Measurements from ENCODE around the gene NR2F6.
A peak's percentile ranks its signal among the peaks of the same experiment; 100 is the strongest.
"Not testable (repeated sequence)": the region's sequence is repeated elsewhere in the genome, so short reads cannot be mapped to it uniquely, and the experiment has no call there.

Gene NR2F6

GRCh38 chr19:17245535-17245984 lies at the start of gene NR2F6:
Gene NR2F6, minus strand, starts transcription at chr19:17245919. Its CDS starts 699 bp downstream, at chr19:17245220.
- DNase-seq: no peak

DNA sequence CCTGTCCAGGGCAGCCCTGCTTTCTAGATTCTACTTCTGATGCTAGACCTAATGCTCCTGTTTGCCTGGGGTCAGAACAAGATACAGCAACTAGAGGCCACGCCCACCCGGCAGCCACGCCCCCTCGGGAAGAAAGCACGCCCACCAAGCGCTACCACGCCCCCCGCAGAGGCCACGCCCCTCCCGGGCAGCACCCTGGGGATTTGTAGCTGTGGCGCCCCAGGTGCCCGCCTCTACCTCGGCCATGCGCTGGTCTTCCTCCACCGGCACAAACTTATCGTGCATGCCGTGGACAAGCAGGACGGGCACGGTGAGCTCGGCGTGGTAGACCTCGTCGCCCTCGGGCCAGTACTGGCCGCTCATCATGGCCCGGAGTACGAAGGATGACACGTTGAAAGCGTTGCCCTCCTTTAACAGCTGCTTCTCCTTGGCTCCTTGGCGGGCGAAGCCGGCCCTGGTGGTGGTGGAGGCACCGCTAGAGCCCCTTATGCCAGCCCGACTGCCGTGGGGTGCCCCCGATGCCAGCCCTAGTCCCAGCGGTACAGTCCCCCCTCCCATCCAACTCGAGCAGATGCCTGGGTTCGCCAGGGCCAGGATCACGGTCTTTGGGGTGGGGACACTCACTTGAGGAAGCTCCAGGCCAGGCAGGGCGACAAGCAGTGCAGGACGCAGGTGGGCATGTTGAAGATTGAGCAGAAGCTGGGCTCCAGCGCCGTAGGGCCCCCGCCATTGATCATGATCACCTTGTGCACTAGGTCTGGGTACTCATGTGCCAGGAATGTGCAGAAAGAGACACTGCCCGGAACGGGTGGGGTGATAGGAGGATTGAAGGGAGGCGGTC lies 48.6 kb upstream of the NR2F6 start:
- DNase-seq: no peak

DNA sequence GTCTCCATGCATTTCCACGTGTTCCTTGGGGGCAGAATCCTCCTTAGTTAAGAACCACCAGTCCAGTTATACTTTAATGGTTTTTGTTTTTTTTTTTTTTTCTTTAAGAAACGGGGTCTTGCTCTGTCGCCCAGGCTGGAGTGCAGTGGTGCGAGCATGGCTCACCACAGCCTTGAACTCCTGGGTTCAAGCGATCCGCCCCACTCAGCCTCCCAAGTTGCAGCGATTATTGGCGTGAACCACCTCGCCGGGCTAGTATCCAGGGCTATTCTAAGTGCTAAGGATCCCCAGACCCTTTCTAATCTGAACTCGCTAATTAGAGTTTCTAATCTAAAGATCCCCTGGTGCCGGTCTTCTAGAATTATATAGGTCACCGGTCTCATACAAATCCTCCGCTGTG lies 47.9 kb upstream of the NR2F6 start:
- DNase-seq: no peak

- DNase-seq: peak; percentile 87
Measured at GRCh38 chr19:17292301-17293074, 46.8 kb upstream of the NR2F6 start.

DNA sequence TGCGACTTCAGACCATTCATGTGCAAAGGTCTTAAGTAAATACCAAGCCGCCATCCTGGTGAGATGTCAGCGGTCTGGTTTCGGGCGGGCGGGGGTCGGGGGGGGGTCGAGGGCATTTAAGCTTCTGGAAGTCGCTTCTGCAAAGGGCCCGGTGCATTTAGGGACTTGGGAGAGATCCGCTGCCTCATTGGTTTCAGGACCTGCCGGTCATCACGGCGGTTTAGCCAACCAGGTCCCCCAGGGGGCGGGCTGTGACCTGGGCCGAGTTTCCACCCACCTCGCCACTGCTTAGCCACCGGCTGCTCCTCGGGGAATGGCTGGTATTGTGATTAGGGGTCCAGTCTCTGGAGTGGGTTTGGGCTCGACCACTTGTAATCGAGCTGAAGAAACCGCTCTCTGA lies 43.8 kb upstream of the NR2F6 start:
- DNase-seq: peak; percentile 68

GRCh38 chr19:17286752-17287151 lies 41.0 kb upstream of the NR2F6 start:
- DNase-seq: no peak

- DNase-seq: no peak
Measured at GRCh38 chr19:17286263-17286662, 40.5 kb upstream of the NR2F6 start.

DNA sequence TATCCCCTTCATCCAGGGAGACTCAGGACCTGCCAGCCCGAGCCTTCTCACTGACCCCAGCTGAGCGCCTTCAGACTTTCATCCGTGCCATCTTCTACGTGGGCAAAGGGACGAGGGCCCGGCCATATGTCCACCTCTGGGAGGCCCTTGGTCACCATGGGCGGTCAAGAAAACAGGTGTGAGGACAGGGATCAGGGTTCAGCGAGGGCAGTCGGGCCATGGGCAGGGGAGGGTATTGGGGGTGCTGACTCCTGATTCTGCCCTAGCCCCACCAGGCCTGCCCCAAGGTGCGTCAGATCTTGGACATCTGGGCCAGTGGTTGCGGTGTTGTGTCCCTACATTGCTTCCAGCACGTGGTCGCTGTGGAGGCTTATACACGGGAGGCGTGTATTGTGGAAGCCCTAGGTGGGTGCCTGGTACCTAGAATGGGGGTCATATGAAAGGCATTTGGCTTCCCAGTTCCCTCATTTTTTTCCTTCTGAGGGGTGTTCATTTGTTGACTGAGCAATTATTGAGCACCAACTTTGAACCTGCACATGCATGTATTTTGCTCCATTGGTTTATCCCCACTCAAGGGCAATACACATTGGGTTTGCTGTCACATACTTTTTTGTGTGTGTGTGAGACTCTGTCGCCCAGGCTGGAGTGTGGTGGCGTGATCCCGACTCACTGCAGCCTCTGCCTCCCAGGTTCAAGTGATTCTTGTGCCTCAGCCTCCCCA lies 39.9 kb upstream of the NR2F6 start:
- no peak for DNase-seq

- no peak for DNase-seq
Measured at GRCh38 chr19:17283504-17283996, 37.8 kb upstream of the NR2F6 start.

DNA sequence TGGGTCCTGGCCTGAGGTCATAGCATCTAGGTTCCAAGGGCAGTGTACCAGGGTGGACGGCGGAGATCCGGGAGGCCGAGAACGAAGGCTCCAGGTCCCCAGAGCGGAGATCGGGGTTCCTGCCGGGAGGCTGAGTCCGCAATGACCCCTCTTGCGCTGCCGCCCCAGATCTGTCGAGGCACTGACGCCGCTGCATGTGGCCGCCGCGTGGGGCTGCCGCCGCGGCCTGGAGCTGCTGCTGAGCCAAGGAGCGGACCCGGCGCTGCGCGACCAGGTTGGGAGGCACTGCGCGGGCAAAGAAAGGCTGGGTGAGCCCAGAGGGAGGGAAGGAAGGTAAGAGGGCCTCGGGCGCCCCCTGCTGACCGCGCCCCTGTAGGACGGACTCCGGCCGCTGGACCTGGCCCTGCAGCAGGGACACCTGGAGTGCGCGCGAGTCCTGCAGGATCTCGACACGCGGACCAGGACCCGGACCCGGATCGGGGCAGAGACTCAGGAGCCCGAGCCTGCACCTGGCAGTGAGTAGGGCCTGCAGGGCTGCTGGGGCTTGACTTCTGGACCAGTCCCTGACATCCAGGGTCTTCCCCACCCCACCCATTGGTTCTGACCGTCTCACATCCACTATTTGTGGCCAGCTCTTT lies 36.9 kb upstream of the NR2F6 start:
- peak; percentile 82 for DNase-seq

DNA sequence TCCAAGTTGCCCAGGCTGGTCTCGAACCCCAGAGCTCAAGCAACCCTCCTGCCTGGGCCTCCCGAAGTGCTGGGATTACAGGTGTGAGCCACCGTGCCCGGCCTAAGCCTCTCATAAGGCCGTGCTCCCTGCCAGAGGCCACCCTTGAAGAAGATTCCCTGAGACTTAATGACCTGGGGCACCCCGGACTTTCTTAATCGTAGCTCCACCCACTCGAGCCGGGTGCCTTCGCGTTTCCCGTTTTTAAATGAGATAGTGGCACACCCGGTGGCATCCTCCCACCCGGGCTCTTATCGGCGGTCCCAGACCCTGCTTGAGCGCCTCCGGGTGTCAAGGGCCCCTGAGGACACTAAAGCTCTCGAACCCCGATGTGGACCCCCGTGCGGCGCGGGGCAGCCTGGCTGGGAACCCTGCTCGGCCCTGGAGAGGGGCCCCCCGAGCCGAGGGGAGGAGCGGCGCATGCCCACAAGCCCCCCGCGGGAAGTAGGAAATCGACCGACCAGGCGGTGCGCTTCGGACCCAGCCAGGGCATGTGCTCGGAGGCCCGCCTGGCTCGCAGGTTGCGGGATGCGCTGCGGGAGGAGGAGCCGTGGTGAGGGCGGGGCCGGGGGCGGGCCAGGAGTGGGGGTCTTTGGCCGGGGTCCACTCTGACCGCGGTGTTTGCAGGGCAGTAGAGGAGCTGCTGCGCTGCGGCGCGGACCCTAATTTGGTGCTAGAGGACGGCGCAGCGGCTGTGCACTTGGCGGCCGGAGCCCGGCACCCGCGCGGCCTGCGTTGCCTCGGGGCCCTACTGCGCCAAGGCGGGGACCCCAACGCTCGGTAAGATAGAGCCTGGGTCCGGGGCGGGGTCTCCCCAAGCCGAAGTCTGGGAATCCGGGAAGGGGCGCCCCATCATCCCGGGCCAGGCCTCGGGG lies 35.9 kb upstream of the NR2F6 start, which contains the start of gene ANKLE1:
Gene ANKLE1, plus strand, starts transcription at position 511 of the 914 bp plus-strand sequence. Its CDS starts 20 bp downstream, at position 531.
- peak; percentile 58 for DNase-seq

DNA sequence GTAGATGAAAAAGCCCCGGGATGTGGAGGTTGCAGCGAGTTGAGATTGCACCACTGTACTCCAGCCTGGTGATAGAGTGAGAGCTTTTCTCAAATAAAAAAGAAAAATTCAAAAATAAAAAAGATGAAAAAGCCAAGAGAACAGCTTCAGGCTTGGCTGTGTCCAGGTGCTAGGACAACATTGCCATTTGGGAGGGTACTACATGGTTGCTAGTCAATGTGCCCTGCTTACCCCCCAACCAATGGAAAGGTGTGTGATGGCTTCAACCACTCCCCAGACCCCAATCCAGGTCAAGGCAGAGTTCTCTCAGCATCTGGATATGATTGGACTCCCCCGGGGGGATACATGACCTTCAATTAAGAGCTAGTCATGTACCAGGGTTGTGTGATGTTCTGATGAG lies 33.7 kb upstream of the NR2F6 start:
- no peak for DNase-seq

GRCh38 chr19:17275441-17276175 lies 29.9 kb upstream of the NR2F6 start:
- DNase-seq: no peak

DNA sequence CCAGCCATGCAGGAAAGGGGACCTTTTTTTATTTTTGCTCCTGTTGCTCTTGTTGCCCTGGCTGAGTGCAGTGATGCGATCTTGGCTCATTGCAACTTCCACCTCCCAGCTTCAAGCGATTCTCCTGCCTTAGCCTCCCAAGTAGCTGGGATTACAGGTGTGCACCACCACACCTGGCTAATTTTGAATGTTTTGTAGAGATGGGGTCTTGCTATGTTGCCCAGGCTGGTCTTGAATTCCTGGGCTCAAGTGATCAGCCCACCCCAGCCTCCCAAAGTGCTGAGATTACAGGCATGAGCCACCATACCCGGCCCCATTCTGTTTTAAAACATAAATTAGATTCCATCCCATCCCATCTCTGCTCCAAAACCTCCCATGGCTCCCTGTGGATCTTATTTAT lies 29.2 kb upstream of the NR2F6 start:
- DNase-seq: not testable (repeated sequence)

DNA sequence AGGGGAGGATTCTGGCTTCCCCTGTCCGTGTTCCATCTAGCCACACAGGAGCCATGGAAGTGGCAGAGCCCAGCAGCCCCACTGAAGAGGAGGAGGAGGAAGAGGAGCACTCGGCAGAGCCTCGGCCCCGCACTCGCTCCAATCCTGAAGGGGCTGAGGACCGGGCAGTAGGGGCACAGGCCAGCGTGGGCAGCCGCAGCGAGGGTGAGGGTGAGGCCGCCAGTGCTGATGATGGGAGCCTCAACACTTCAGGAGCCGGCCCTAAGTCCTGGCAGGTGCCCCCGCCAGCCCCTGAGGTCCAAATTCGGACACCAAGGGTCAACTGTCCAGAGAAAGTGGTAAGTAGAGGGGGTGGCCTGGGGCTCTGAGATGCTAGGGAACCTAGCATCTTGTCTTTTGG lies 23.0 kb upstream of the NR2F6 start:
- no peak for DNase-seq

- DNase-seq: peak; percentile 99
Measured at GRCh38 chr19:17266975-17267788, 21.5 kb upstream of the NR2F6 start, which contains the start of gene BABAM1. Gene BABAM1, plus strand, starts transcription at chr19:17267443. Its CDS starts 1,364 bp downstream, at chr19:17268807.

- DNase-seq: no peak
Measured at GRCh38 chr19:17266589-17266974, 20.9 kb upstream of the NR2F6 start.

DNA sequence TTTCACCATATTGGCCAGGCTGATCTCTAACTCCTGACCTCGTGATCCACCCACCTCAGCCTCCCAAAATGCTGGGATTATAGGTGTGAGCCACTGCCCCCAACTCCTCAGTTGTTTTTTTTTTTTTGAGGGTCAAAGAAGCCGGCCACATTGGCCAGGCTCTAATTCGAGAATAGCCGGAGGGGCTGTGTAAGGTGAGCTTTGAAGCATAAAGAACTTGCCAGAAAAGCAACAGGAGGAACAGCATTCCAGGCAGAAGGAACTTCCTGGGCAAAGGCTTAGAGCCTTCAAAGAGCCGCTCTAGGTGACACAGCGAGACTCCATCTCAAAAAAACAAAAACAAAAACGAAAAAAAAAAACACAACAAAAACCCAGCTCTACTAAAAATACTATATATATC lies 20.3 kb upstream of the NR2F6 start:
- DNase-seq: no peak

GRCh38 chr19:17264641-17264979 lies 18.9 kb upstream of the NR2F6 start, which contains the start of gene USHBP1:
Gene USHBP1, minus strand, starts transcription at chr19:17264745. Its CDS starts 446 bp downstream, at chr19:17264299.
- no peak for DNase-seq
